MCF 10A (cell line): ENCODE results near the gene PRUNE2. TPM values are rescaled to one million over a fixed set of nuclear protein-coding genes. Genes with fewer than 3 reads are reported as not detected.

Source experiments
- BruUV-seq: library from RNA; stranded (reverse); fragments of 400-500 nt; replicated peaks from 2 replicates; lab custom pipeline; 2021; lab: Mats Ljungman, UMichigan
- CTCF ChIA-PET: fragments of 300-600 bp; sonication (Branson Sonifier 250); formaldehyde crosslinking; extraction: SDS; loops from one replicate; lab custom pipeline; 2021; ENCODE audit warnings: antibody characterized with exemption, inconsistent platforms; lab: Yijun Ruan, JAX
- POLR2A ChIA-PET: fragments of 300-600, 350-650 bp; sonication (Branson Sonifier 250); formaldehyde crosslinking; extraction: SDS; loops from one replicate; lab custom pipeline; 2020; ENCODE audit warnings: antibody characterized with exemption, inconsistent platforms; lab: Yijun Ruan, JAX
- DNase-seq: peaks from one replicate; pipeline ENCODE4 v3.0.0-alpha.2; 2018; ENCODE audit not compliant: unreplicated experiment
- H3K27ac Mint-ChIP-seq: one replicate; pipeline ENCODE4 v1.8.0; 2022; ENCODE audit warnings: mild to moderate bottlenecking, low read depth, mixed read lengths; ENCODE audit not compliant: unreplicated experiment
- H3K27me3 Mint-ChIP-seq: one replicate; pipeline ENCODE4 v1.8.0; 2022; ENCODE audit warnings: mixed read lengths; ENCODE audit not compliant: insufficient read depth, unreplicated experiment
- H3K36me3 Mint-ChIP-seq: one replicate; pipeline ENCODE4 v1.8.0; 2022; ENCODE audit warnings: mild to moderate bottlenecking, moderate library complexity, mixed read lengths; ENCODE audit not compliant: insufficient read depth, unreplicated experiment
- H3K4me1 Mint-ChIP-seq: one replicate; pipeline ENCODE4 v1.8.0; 2022; ENCODE audit warnings: mixed read lengths; ENCODE audit not compliant: insufficient read depth, unreplicated experiment
- H3K4me3 Mint-ChIP-seq: one replicate; pipeline ENCODE4 v1.8.0; 2022; ENCODE audit warnings: mild to moderate bottlenecking, moderate library complexity, mixed read lengths; ENCODE audit not compliant: unreplicated experiment
- H3K9me3 Mint-ChIP-seq: one replicate; pipeline ENCODE4 v1.8.0; 2022; ENCODE audit warnings: mixed read lengths; ENCODE audit not compliant: unreplicated experiment
- CTCF ChIP-seq: fragments of 200-600 bp; IDR thresholded peaks from one replicate; pipeline ENCODE4 v1.8.0; 2022; ENCODE audit warnings: antibody characterized with exemption, mild to moderate bottlenecking; ENCODE audit not compliant: unreplicated experiment
- intact Hi-C: fragments of 100-400 bp; cut with micrococcal nuclease; formaldehyde crosslinking; loops from 2 replicates; pipeline ENCODE4 v1.14.1; 2022
- total RNA-seq: library from RNA; stranded (reverse); gene quantifications from 2 replicates; pipeline ENCODE4 v1.2.3, GENCODE V29; 2022

The PRUNE2 gene
- total RNA-seq, 1 experiment from 2014 or later = 0.63 TPM

- ChIA-PET CTCF (interaction anchor here (0.5 to 0.6 kb wide), 2 partner anchors 71 to 199 kb away, joined by 3 read pairs; no protein-coding TSS in a partner anchor), POLR2A (no interaction called here)
- Mint-ChIP-seq H3K4me3 (no peak overlapping the region), H3K27ac (no peak overlapping the region), H3K4me1 (no peaks in the 10 kb centered on the region), H3K27me3 (peaks cover 3% of the 10 kb centered on the region), H3K36me3 (no peaks in the 10 kb centered on the region), H3K9me3 (no peaks in the 10 kb centered on the region)
- BruUV-seq = no TSS peak
- intact Hi-C loops = no loop called here
- TF ChIP-seq CTCF = no peak
- DNase-seq = no peak
Measured at GRCh38 chr9:76944011-76944410, 38.1 kb upstream of the PRUNE2 start.

GRCh38 chr9:76943054-76943453, 37.1 kb upstream of the PRUNE2 start:
- DNase-seq = no peak
- no peak overlapping the region for H3K27ac Mint-ChIP-seq
- no peaks in the 10 kb centered on the region for H3K4me1 Mint-ChIP-seq
- intact Hi-C loops = no loop called here
- H3K36me3 Mint-ChIP-seq = no peaks in the 10 kb centered on the region
- H3K9me3 Mint-ChIP-seq = no peaks in the 10 kb centered on the region
- no TSS peak for BruUV-seq
- ChIA-PET POLR2A (interaction anchor here (1.2 kb wide), 1 partner anchor 10 kb away, joined by 4 read pairs; no protein-coding TSS in a partner anchor), CTCF (interaction anchor here (0.6 kb wide), 1 partner anchor 120 kb away, joined by 3 read pairs; no protein-coding TSS in a partner anchor)
- no peak for TF ChIP-seq CTCF
- H3K4me3 Mint-ChIP-seq = no peak overlapping the region
- no peaks in the 10 kb centered on the region for H3K27me3 Mint-ChIP-seq

- POLR2A ChIA-PET = no interaction called here
- no peak for TF ChIP-seq CTCF
- intact Hi-C loops = no loop called here
- Mint-ChIP-seq H3K27me3 (no peaks in the 10 kb centered on the region), H3K4me1 (no peaks in the 10 kb centered on the region), H3K9me3 (no peaks in the 10 kb centered on the region), H3K27ac (no peak overlapping the region), H3K4me3 (no peak overlapping the region), H3K36me3 (no peaks in the 10 kb centered on the region)
- no peak for DNase-seq
- CTCF ChIA-PET = interaction anchor here (0.6 to 1.2 kb wide), 4 partner anchors 8 to 200 kb away, joined by 3 read pairs; no protein-coding TSS in a partner anchor
- no TSS peak for BruUV-seq
Measured at GRCh38 chr9:76932757-76933156, 26.8 kb upstream of the PRUNE2 start.

- Mint-ChIP-seq H3K9me3 (no peaks in the 10 kb centered on the region), H3K4me3 (no peak overlapping the region), H3K27ac (no peak overlapping the region), H3K4me1 (peaks cover 4% of the 10 kb centered on the region), H3K36me3 (no peaks in the 10 kb centered on the region), H3K27me3 (no peaks in the 10 kb centered on the region)
- intact Hi-C loops = no loop called here
- ChIA-PET CTCF (interaction anchor here (0.6 to 1.2 kb wide), 5 partner anchors 9 to 201 kb away, joined by 3 to 5 read pairs (median 3); no protein-coding TSS in a partner anchor), POLR2A (no interaction called here)
- BruUV-seq = no TSS peak
- no peak for TF ChIP-seq CTCF
- DNase-seq = no peak
Measured at GRCh38 chr9:76932265-76932664, 26.4 kb upstream of the PRUNE2 start.
